HG03280 (cell line): ENCODE results near the gene LAMB4.
A peak's percentile ranks its signal among the peaks of the same experiment; 100 is the strongest.

Experiments used
- ATAC-seq: cut with Tn5 transposase; IDR thresholded peaks from one replicate; pipeline ENCODE4 v1.9.1; 2021; ENCODE audit warnings: mild to moderate bottlenecking, moderate library complexity; ENCODE audit not compliant: unreplicated experiment

The LAMB4 gene

DNA sequence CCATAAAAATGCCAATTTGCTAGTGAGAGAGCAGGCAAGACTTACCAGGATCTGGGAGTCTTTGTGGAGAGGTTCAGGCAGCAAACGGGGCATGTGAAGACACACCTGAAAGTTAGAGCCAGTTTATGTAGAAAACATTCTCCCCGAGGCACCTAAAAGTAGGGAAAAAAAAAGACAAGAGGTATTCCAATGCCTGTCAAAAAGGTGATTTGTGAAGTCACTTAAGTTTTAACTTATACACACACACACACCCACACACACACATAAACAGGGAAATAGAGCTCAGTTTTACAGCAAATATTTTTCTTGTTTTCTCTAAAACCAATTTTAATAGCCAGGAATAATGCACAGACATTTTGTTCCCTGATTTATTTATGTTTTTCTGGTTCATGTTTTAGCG lies at the start of gene LAMB4:
Gene LAMB4, minus strand, starts transcription at position 101 of the 400 bp plus-strand sequence. CDS start 7,197 bp downstream, outside the sequence.
- ATAC-seq, result no peak

DNA sequence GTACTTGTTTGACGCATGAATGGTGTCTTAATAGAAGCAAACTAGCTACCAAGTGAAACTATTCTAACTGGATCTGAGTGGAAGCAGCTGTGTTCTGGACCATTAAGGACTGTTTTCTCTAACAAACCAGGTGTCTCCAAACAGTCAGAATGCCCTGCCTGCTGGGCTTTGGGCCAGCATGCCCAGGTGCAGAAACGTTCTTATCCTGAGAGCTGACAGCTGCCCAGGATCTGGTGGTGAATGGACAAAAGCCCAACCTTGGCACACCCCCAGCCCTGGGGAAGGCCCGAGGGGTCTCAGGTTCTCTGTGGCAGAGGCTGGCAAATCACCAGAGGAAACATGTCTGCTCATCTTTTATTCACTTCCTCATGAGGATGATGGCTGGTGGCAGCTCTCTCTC lies 48.2 kb upstream of the LAMB4 start:
- no peak for ATAC-seq

DNA sequence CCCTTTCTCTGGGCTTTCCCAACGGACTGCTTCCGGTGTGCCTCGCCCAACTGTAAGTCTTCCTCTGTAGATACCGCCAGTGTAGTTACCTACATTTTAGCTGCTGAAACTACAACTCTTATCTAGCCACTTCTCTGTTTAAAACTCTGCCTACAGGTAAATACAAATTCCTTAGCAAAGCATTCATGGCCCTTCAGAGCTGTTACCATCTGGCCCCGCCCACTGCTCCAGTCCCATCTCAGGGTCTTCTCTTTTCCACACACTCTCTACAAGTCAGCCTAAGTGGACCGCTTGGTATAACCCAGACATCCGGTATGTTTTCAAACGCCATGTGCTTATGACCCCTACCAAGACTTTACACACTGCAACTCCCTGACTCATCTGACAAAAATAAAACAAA lies 41.0 kb upstream of the LAMB4 start:
- no peak for ATAC-seq

DNA sequence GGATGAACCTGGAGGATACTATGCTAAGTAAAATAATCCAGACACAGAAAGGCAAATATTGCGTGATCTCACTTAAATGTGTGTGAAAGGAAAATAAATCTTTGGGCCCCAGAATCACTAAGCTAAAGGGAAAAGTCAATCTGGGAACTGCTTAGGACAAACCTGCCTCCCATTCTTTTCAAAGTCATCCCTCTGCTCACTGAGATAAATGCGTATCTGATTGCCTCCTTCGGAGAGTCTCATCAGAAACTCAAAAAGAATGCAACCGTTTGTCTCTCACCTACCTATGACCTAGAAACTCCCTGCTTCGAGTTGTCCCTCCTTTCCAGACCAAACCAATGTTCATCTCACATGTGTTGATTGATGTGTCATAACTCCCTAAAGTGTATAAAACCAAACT lies 40.1 kb upstream of the LAMB4 start:
- no peak for ATAC-seq

DNA sequence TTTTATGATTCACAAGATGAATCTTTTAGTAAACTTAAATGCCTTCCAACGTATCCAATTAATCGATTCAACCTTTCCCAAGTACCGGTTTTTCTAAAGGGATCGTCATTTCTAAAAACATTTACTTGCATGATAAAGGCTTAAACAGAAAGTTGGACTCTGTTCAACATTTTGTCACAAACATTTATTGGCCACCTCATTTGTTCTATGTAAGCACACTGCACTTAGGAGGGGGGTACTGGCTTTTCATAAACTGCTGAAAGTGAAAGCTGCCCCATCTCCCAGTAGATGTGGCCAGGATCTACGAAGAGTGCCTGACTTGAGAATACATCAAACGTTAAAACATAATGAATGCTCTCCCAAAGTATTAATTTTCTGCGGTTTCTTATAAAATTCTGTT lies 37.3 kb upstream of the LAMB4 start:
- ATAC-seq, result no peak

DNA sequence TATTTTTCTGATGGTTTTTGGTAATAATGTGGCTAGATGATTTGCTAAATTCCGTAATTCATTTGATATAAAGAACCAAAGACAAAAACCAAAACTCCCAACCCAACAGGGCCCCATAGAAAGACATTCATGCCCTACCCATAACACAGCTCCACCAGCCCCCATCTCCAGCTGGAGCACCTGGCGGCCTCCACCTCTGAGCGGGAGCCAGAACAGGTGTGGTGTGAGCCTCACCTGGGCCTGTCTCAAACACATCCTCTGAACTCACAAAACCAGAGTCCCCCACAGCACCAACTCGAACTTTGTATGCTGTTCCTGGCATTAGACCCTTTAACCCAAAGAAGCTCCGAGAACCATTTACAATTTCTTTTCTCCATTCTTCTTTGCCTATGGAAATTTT lies 36.5 kb upstream of the LAMB4 start:
- no peak for ATAC-seq

DNA sequence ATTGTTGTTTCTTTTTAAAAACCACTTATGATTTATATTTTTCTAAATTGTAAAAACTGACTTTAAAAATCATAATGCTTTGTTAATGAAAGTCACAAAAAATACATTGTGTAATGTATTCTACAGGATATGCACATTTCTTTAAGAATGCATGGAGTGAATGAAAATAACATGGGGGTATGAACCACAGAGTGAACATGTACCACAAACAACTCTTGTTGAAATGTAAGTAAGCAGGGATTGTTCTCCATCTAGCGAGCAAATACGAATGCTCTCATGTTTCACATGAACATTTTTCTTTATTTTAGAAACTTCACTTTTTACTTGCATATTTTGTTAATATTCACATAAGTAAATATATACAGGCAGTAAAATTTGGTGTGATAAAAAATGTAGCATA lies 35.6 kb upstream of the LAMB4 start:
- ATAC-seq, result no peak

DNA sequence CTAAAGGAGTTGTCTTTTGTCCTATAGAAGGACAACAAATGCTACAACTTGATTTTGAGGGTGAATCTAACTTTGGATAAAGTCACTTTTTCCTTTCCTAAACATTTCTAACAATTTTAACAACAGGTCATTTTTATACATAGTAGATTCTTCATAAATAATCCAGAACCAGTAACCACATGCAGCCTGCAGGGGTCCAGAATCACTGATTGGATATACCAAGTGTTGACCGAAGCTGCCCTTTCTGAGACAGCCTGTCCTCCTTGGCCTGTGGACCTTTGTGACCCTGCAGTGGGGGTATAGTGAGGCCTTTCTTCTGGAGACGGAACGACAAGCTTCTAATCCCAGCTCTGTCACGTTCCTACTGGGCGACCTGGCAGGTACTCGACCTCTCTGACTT lies 34.8 kb upstream of the LAMB4 start:
- no peak for ATAC-seq

GRCh38 chr7:108164342-108164741 lies 34.2 kb upstream of the LAMB4 start:
- no peak for ATAC-seq

DNA sequence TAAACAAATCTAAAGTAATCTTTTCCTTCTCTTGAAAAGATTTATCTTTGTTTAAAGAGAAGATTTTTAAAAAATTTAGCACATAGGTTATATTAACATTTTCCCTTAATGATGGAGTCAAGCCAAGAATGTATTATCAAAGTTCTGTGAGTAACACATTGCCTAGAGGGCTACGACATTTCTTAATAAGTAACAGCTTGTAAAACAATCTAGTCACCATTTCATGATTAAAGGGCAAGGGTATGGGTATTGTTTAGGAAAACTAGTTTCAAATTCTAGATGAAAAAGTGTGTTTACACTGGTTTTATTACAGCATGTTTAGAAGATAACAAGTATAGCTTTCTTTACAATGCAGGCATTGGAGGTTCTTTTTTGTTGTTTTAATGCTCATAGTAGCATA lies 28.6 kb upstream of the LAMB4 start:
- ATAC-seq, result no peak

- no peak for ATAC-seq
These were observed 27.6 kb upstream of the LAMB4 start for GRCh38 chr7:108157606-108158335.

DNA sequence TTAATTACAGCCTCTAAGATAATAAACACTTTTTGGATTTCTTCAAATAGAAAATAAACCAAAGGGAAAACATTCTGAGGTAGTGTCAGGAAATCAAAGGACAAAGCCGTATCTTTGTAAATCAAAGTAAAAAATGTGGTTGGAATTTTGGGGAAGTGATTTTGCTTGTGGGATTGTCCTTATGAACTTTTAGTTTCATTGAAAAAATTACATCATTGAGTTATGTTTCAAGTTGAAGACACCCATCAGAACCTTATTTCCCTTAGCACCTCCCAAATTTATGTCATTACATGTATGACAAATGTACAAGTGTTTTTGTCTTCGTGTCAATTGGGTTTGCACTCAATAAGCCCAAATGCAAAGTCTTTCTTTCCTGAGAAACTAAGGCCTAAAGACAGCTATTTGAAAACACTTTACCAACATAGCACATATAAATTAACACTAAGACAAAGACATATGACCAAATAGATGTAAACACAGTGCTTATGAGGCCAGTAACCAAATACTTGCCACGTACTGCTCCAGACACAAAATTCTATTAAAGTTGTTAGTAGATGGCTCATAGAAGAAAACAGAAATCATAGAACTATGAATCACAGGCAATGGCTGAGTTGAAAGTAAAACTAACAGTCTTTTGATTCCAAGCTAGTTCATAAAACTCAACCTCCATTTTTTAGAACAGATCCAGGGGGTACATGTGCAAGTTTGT lies 26.9 kb upstream of the LAMB4 start:
- no peak for ATAC-seq

- no peak for ATAC-seq
These were observed 22.0 kb upstream of the LAMB4 start for GRCh38 chr7:108152198-108152597.

DNA sequence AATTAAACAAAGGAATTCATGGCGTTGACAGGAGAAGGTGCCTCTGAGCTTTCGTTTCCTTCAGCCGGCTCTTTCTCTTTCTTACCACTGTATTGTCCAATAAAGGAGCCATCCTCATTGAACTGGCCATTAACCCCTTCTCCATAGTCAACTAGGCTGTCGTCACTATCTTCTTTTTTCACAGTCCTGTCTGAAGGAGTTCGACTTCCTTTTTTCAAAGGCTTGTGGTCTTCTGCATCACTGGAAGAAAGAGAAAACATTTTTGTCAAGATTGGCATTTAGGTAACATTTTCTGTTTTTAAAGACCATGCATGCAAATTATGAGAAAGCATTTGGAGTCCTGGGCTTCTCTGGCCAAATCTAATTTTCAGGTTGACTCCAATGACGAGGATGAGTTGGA lies 19.7 kb upstream of the LAMB4 start:
- no peak for ATAC-seq

- ATAC-seq, result no peak
These were observed 19.0 kb upstream of the LAMB4 start for GRCh38 chr7:108149119-108149518.

DNA sequence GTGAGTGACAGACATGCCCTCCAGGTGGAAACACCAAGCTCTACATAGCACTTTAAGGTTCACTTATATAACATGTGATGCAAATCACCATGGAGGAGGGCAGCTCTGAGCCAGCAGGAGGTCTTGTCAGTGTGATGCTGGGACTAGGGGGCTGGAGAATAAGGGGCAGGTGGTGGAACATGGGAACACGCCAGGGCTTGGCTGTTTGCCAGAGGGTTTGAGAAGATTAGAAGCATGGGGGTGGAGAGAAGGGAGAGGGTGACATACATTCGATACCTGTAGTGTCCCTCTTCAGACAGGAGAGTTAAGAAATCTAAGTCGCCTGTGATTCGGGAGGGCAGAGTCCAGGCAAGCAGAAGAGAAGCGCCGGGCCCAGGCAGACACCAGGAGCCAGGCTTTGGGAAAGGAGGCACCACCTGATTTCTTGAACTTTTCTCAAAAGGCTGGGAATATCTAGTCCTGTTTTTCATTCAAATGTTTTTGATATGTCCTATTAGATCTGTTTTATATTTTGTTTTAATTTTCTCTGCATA lies 16.9 kb upstream of the LAMB4 start:
- ATAC-seq, result no peak

- peak; percentile 61 for ATAC-seq
These were observed 16.1 kb upstream of the LAMB4 start for GRCh38 chr7:108146070-108146842.

DNA sequence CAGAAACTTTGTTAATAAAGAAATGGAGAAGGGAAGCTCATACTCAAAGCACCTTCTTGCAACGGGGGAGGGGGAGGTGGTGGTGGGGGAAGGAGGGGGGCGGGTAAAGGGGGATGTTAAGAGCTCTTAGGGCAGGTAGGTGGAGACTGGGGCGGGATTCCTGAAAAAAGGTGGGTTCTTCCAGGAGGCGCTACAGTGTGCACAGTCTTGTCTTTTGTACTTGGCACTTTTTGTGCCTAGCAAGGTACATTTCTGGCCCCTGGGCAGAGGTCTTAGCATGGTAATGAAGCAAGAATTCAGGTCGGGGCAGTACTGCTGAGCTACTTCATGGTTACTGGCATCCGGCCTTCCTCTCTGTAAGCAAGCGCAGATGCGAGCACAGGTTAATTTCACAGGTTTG lies 15.2 kb upstream of the LAMB4 start:
- no peak for ATAC-seq

- ATAC-seq, result no peak
These were observed 14.8 kb upstream of the LAMB4 start for GRCh38 chr7:108144931-108145330.

DNA sequence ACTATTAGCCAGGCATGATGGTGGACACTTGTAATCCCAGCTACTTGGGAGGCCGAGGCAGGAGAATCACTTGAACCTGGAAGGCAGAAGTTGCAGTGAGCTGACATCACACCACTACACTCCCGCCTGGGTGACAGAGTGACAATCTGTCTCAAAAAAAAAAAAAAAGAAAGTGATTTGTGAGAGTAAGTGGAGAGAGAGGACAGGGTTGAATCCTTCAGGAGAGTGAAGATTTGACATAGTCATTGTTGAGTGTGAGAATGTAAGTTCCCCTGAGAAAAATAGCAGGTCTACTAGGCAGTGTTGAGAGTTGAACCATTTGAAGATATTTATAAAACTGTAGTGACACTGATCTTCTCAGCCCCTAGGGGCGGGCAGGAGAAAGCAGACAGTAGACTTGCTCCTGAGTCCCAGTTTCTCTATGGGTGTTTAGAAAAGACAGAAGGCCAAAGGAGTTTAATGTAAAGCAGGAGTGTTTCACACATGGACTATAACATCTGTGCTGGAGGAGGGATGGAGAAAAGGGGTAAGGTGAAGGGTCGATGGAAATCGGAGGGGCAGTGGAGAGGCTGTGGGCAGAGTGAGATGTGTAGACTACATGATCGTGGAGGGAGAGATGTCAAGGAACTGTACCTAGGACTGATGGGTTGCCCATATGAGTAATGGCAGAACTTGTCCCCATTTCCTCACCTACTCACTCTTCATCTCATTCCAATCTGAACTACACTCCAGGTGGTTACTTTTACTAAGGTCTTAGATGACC lies 13.7 kb upstream of the LAMB4 start:
- ATAC-seq, result no peak
